GM12878 (cell line): Measurements from ENCODE around the gene GABPB2. TPM values are rescaled to one million over a fixed set of nuclear protein-coding genes. Genes with fewer than 3 reads are reported as not detected.

Source experiments
- CBFB ChIP-seq: IDR thresholded peaks from 2 replicates; pipeline ENCODE4 v1.6.1; 2016; ENCODE audit warnings: antibody characterized with exemption, low read depth
- CEBPB ChIP-seq, 2 experiments: fragments of 150-350 bp in 1 of 2; IDR thresholded peaks; 2 replicates each; pipeline ENCODE4 v1.6.1; 2012 to 2014; ENCODE audit warnings: low read depth in 2 of 2, low read length in 2 of 2, borderline replicate concordance in 1 of 2, inconsistent platforms in 1 of 2
- EP300 ChIP-seq, 2 experiments: fragments of 150-350 bp in 1 of 2; IDR thresholded peaks; 2 replicates each; pipeline ENCODE4 v1.6.1; 2011 to 2012; ENCODE audit warnings: low read depth in 2 of 2, low read length in 2 of 2, borderline replicate concordance in 1 of 2, improper control_type of control experiment in 1 of 2, inconsistent platforms in 1 of 2; ENCODE audit not compliant: control insufficient read depth in 1 of 2
- EZH2 ChIP-seq: IDR thresholded peaks from 2 replicates; pipeline ENCODE4 v1.6.1; 2012; ENCODE audit warnings: low read depth, mild to moderate bottlenecking, control low read depth, inconsistent platforms, low read length, borderline replicate concordance; ENCODE audit not compliant: control insufficient read depth
- HDGF ChIP-seq: fragments of 450-650 bp; IDR thresholded peaks from 2 replicates; pipeline ENCODE4 v1.6.1; 2016; ENCODE audit warnings: antibody characterized with exemption
- IKZF1 ChIP-seq: fragments of 450-650 bp; conservative IDR thresholded peaks from 2 replicates; pipeline ENCODE4 v1.6.1; 2017; ENCODE audit warnings: antibody characterized with exemption, mild to moderate bottlenecking
- IRF3 ChIP-seq: fragments of 450-650 bp; IDR thresholded peaks from 2 replicates; pipeline ENCODE4 v1.6.1; 2014; ENCODE audit warnings: mild to moderate bottlenecking
- IRF4 ChIP-seq: IDR thresholded peaks from 2 replicates; pipeline ENCODE4 v1.6.1; 2011; ENCODE audit warnings: low read depth, low read length
- JUNB ChIP-seq: IDR thresholded peaks from 2 replicates; pipeline ENCODE4 v1.6.1; 2016; ENCODE audit warnings: antibody characterized with exemption, mild to moderate bottlenecking
- KDM1A ChIP-seq: fragments of 200-600 bp; sonication (generic); IDR thresholded peaks from 2 replicates; pipeline ENCODE4 v1.6.1; 2016; ENCODE audit warnings: borderline replicate concordance
- MAX ChIP-seq: IDR thresholded peaks from 2 replicates; pipeline ENCODE4 v1.6.1; 2012; ENCODE audit warnings: low read depth, low read length, improper control_type of control experiment
- MYB ChIP-seq: fragments of 150-350 bp; IDR thresholded peaks from 2 replicates; pipeline ENCODE4 v1.6.1; 2014; ENCODE audit warnings: mild to moderate bottlenecking, low read depth, low read length, borderline replicate concordance
- NFYB ChIP-seq: IDR thresholded peaks from 2 replicates; pipeline ENCODE4 v1.6.1; 2011; ENCODE audit warnings: low read depth, mild to moderate bottlenecking, low read length, improper control_type of control experiment, moderate library complexity; ENCODE audit not compliant: insufficient read depth
- NR2F1 ChIP-seq: fragments of 450-650 bp; conservative IDR thresholded peaks from 2 replicates; pipeline ENCODE4 v1.6.1; 2017; ENCODE audit warnings: mild to moderate bottlenecking
- POU2F2 ChIP-seq: IDR thresholded peaks from 3 replicates; pipeline ENCODE4 v1.6.1; 2011; ENCODE audit warnings: low read depth, mild to moderate bottlenecking, low read length, borderline replicate concordance
- RBBP5 ChIP-seq: fragments of 200-600 bp; sonication (generic); conservative IDR thresholded peaks from 2 replicates; pipeline ENCODE4 v1.6.1; 2016
- REST ChIP-seq: IDR thresholded peaks from 2 replicates; pipeline ENCODE4 v1.6.1; 2012; ENCODE audit warnings: mild to moderate bottlenecking, low read depth, low read length
- SMAD1 ChIP-seq: fragments of 450-650 bp; IDR thresholded peaks from 2 replicates; pipeline ENCODE4 v1.6.1; 2018; ENCODE audit warnings: mild to moderate bottlenecking, low read depth; ENCODE audit not compliant: partially characterized antibody
- SUZ12 ChIP-seq: fragments of 200-600 bp; sonication (generic); IDR thresholded peaks from one replicate; pipeline ENCODE4 v1.6.1; 2018; ENCODE audit warnings: antibody characterized with exemption, mild to moderate bottlenecking; ENCODE audit not compliant: unreplicated experiment
- TCF7 ChIP-seq: IDR thresholded peaks from 2 replicates; pipeline ENCODE4 v1.6.1; 2014; ENCODE audit warnings: antibody characterized with exemption, borderline replicate concordance
- YBX1 ChIP-seq: fragments of 450-650 bp; IDR thresholded peaks from 2 replicates; pipeline ENCODE4 v1.6.1; 2016; ENCODE audit warnings: antibody characterized with exemption
- ZBTB11 ChIP-seq: fragments of 450-650 bp; formaldehyde crosslinking; IDR thresholded peaks from 2 replicates; pipeline ENCODE4 v1.5.0; 2022; ENCODE audit warnings: mild to moderate bottlenecking, missing genetic modification characterization
- ZNF217 ChIP-seq: fragments of 450-650 bp; IDR thresholded peaks from 2 replicates; pipeline ENCODE4 v1.6.1; 2017; ENCODE audit warnings: antibody characterized with exemption, mild to moderate bottlenecking
- polyA plus RNA-seq, 11 experiments: library from polyadenylated mRNA; depleted of rRNA in 4 of 11; unstranded in 6 of 11; stranded (reverse) in 5 of 11; fragments of >200 nt; fragmentation: Nextera tagmentation in 4 of 11; fragmentation: Illumina TruSeq in 1 of 11; extraction: Ambion mirVana in 4 of 11; extraction: Trizol in 1 of 11; gene quantifications; 1 replicate in 1 of 11; 2 replicates in 10 of 11; pipeline versions ENCODE4 v1.2.1 to v1.2.3, GENCODE V29; 2011 to 2016; ENCODE audit warnings: inconsistent platforms in 2 of 11, missing spikeins in 2 of 11, low read depth in 1 of 11
- total RNA-seq, 4 experiments: library from RNA; depleted of rRNA in 3 of 4; stranded (reverse); fragments of >200 nt in 3 of 4; fragmentation: Illumina TruSeq in 1 of 4; extraction: Trizol in 1 of 4; gene quantifications; 2 replicates each; pipeline versions ENCODE4 v1.2.1 to v1.2.3, GENCODE V29; 2013 to 2021

The GABPB2 gene
- total and polyA plus RNA-seq, 10 of the 15 experiments (the other 5 are each of a cell fraction or from before 2014, with no cell fraction given): 2.3 to 10.5 (median 6.9) TPM

GRCh38 chr1:151165738-151166504, 95.4 kb downstream of the GABPB2 start, which contains the start of the genes LYSMD1 and SCNM1 (continued):
- TF ChIP-seq REST: peak; percentile 57; the same call in 1 of the 2 replicates
- TF ChIP-seq POU2F2: peak; percentile 93
- TF ChIP-seq IRF4: peak; percentile 82; the same call in 1 of the 2 replicates
- no peak for TF ChIP-seq JUNB
- TF ChIP-seq EZH2: no peak
- TF ChIP-seq IRF3: 0 out of 2 replicates have a peak, but pooled peaks have one; percentile 34
- no peak for TF ChIP-seq HDGF
- no peak for TF ChIP-seq CEBPB (IDR thresholded peaks at IDR 0.05; ENCODE audit: borderline replicate concordance in 1 of 2, low read depth in 2 of 2, low read length in 2 of 2)
- no peak for TF ChIP-seq YBX1
- TF ChIP-seq MYB: no peak
- TF ChIP-seq MAX: no peak
- no peak for TF ChIP-seq SUZ12
- peak; percentile 98 for TF ChIP-seq CBFB
- TF ChIP-seq ZNF217: no peak
- no peak for TF ChIP-seq KDM1A
- 0 out of 2 replicates have a peak, but pooled peaks have one; percentile 70 for TF ChIP-seq NR2F1
- TF ChIP-seq NFYB: no peak
- no peak for TF ChIP-seq ZBTB11 (CRISPR knock-in tag)
- TF ChIP-seq SMAD1: no peak
- no peak for TF ChIP-seq TCF7
- TF ChIP-seq RBBP5: no peak
- TF ChIP-seq IKZF1: peak; percentile 100
- 0 out of 4 replicates have a peak, but pooled peaks of 1 of the 2 experiments have one; percentile 7 for TF ChIP-seq EP300 (IDR thresholded peaks at IDR 0.05; ENCODE audit: borderline replicate concordance in 1 of 2, control insufficient read depth in 1 of 2, low read depth in 2 of 2, low read length in 2 of 2)
